HG02981 (cell line): ENCODE results near the gene OR5I1.
"Not testable (repeated sequence)": the region's sequence is repeated elsewhere in the genome, so short reads cannot be mapped to it uniquely, and the experiment has no call there.

Source experiments
- ATAC-seq: cut with Tn5 transposase; IDR thresholded peaks from one replicate; pipeline ENCODE4 v1.9.1; 2021; ENCODE audit warnings: mild to moderate bottlenecking, moderate library complexity; ENCODE audit not compliant: unreplicated experiment

The OR5I1 gene

GRCh38 chr11:55936300-55936699, at the start of gene OR5I1:
Gene OR5I1, minus strand, starts transcription at chr11:55936400. Its CDS starts 0 bp downstream, at chr11:55936400.
- no peak for ATAC-seq

GRCh38 chr11:55970935-55971334, 34.7 kb upstream of the OR5I1 start:
- no peak for ATAC-seq

- ATAC-seq: no peak
Measured at GRCh38 chr11:55969845-55970244, 33.6 kb upstream of the OR5I1 start, which contains the start of gene OR10AG1. Gene OR10AG1, minus strand, starts transcription at chr11:55969945. Its CDS starts 38 bp downstream, at chr11:55969907.

GRCh38 chr11:55967914-55968313, 31.7 kb upstream of the OR5I1 start:
- ATAC-seq: no peak

GRCh38 chr11:55966391-55966790, 30.2 kb upstream of the OR5I1 start:
- ATAC-seq: no peak

GRCh38 chr11:55956521-55956920, 20.3 kb upstream of the OR5I1 start:
- ATAC-seq: no peak

GRCh38 chr11:55949330-55949729, 13.1 kb upstream of the OR5I1 start:
- no peak for ATAC-seq

GRCh38 chr11:55942785-55943392, 6.7 kb upstream of the OR5I1 start:
- peak; percentile 80 for ATAC-seq

GRCh38 chr11:55920537-55920936, 15.7 kb downstream of the OR5I1 start:
- ATAC-seq: no peak

GRCh38 chr11:55914482-55914881, 21.7 kb downstream of the OR5I1 start, which contains the start of gene OR5W2:
Gene OR5W2, minus strand, starts transcription at chr11:55914582. Its CDS starts 0 bp downstream, at chr11:55914582.
- no peak for ATAC-seq

- no peak for ATAC-seq
Measured at GRCh38 chr11:55902308-55902707, 33.9 kb downstream of the OR5I1 start.

- ATAC-seq: no peak
Measured at GRCh38 chr11:55895216-55895615, 41.0 kb downstream of the OR5I1 start.

GRCh38 chr11:55885481-55885880, 50.7 kb downstream of the OR5I1 start:
- not testable (repeated sequence) for ATAC-seq
